Caki2 (cell line): ENCODE measurements around the gene ADAP2. TPM values are rescaled to one million over a fixed set of nuclear protein-coding genes. Genes with fewer than 3 reads are reported as not detected.
"Not testable (repeated sequence)": the region's sequence is repeated elsewhere in the genome, so short reads cannot be mapped to it uniquely, and the experiment has no call there.

Experiments
- DNase-seq: peaks from one replicate; pipeline ENCODE4 v3.0.0-alpha.2; 2015; ENCODE audit warnings: low read depth
- in situ Hi-C: cut with HindIII; loops from 2 replicates; pipeline ENCODE4 v1.10.0; 2016; ENCODE audit warnings: low sequenced_read_pairs, low pct_unique_long_range_greater_than_20kb, mixed read lengths
- total RNA-seq: library from RNA; depleted of rRNA; stranded (reverse); fragments of >200 nt; shearing (Covaris generic); gene quantifications from 2 replicates; pipeline ENCODE4 v1.2.3, GENCODE V29; 2014; ENCODE audit warnings: low replicate concordance

Gene ADAP2
- total RNA-seq, 1 experiment from 2014 or later: 15.5 TPM

DNA sequence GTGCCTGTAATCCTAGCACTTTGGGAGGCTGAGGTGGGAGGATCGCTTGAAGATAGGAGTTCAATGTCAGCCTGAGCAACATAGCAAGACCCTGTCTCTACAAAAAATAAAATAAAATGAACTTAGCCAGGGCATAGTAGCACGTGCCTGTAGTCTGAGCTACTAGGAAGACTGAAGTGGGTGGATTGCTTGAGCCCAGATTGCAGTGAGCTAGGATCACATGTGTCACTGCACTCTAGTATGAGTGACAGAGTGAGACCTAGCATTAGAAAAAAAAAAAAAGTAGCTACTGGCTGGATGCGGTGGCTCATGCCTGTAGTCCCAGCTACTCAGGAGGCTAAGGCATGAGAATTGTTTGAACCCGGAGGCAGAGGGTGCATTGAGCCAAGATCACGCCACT, 6.0 kb downstream of the ADAP2 start:
- DNase-seq: no peak
- in situ Hi-C loops: no loop called here

DNA sequence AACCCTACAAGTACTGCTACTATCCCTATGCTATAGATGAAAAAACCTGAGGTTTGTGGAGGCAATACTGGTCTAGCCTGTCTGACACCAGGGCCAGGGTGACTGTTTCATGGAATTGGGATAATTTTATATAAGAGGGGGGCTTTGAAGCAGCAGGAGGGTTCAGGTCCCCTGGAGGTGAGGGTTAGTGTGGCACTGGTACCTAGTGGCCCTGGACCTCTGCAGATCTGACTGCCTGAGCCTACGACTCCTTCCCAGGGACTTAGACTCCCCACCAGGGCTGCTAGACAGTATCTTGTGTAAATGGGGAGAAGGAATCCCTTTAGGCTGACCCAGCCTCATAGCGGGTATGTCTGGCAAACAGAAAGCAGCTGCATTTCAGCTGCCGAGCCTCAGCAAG, 6.8 kb downstream of the ADAP2 start:
- in situ Hi-C loops: no loop called here
- DNase-seq: no peak

DNA sequence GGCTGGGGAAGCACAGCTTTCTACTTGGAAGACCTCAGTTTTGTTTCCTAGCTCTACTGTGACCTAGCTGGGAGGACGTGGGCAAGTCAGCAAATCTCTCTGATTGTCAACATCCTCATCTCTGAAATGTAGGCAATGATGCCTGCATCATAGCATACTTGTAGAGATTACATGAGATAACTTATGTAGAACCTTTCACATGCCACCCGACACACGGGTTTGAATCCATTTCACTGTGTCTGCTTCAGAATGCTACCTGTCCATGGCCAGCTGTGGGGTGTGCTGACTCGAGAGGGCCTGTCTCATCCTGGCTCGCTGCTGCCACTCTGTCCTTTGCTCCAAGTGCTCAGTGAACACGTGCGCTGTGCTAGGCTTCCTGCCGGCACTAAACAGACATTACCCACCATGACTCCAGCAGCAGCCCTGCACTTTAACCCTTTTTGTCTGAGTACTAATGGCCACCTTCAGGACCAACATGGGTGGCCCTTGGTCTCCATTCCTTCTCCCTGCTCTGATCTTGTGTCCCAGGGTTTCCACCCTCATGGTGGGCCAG, 7.4 kb downstream of the ADAP2 start:
- in situ Hi-C loops: no loop called here
- no peak for DNase-seq

DNA sequence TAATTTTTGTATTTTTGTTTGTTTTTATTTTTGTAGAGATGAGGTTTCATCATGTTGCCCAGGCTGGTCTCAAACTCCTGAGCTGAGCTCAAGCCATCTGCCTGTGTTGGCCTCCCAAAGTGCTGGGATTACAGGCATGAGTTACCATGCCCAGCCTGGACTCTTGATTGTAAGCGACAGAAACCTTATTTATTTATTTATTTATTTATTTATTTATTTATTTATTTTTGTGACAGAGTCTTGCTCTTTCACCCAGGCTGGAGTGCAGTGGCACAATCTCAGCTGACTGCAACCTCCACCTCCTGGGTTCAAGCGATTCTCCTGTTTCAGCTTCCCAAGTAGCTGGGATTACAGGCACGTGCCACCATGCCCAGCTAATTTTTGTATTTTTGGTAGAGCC, 8.1 kb downstream of the ADAP2 start:
- in situ Hi-C loops: not testable (repeated sequence)

DNA sequence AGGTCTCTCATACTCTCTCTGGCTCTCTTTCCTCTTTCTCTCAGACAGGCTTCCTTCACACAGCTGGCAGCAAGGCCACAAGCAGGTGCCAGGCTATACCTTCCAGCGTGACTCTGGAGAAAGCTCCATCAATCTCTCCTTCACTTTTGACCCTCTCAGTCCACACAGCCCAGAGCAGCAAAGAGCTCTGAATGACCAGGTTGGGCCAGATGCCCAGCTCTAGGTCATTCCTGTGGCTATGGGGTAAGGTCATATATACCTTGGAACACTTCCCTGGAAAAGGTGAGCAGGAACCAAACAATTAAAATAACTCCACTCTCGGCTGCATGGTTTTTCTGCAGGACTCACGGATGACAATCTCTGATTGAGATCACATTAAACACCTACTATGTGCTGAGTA, 8.8 kb downstream of the ADAP2 start:
- DNase-seq: no peak
- in situ Hi-C loops: no loop called here

More for the DNA sequence above, 8.1 kb downstream of the ADAP2 start:
- not testable (repeated sequence) for DNase-seq

DNA sequence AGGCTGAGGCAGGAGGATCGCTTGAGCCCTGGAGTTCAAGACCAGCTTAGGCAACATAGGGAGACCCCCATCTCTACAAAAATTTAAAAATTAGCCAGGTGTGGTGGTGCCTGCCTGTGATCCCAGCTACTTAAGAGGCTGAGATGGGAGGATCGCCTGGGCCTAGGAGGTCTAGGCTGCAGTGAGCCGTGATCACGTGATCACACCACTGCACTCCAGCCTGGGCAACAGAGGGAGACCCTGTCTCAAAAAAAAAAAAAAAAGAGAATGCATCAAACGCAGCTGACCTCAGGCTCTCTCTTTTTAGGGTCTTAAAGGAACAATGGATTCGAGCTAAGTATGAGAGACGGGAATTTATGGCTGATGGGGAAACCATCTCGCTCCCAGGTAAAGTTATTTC, 9.8 kb downstream of the ADAP2 start:
- DNase-seq, in situ Hi-C loops: not testable (repeated sequence)

DNA sequence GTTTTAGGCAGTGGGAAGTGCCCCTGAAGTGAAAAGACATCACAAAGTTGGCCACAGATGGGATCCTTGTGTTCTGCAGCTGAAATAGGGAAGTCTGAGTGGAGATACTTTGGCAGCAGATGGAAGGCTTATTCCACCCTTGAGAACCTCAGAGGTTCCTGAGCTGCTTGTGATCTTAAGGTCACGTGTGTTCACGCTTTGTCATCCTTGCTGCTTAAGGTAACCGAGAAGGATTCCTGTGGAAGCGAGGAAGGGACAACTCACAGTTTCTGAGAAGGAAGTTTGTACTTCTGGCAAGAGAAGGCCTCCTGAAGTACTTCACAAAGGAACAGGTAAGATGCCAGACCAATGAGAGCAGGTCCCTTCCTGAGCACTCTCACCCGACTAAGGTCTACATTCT, 12.2 kb downstream of the ADAP2 start:
- in situ Hi-C loops: no loop called here

DNA sequence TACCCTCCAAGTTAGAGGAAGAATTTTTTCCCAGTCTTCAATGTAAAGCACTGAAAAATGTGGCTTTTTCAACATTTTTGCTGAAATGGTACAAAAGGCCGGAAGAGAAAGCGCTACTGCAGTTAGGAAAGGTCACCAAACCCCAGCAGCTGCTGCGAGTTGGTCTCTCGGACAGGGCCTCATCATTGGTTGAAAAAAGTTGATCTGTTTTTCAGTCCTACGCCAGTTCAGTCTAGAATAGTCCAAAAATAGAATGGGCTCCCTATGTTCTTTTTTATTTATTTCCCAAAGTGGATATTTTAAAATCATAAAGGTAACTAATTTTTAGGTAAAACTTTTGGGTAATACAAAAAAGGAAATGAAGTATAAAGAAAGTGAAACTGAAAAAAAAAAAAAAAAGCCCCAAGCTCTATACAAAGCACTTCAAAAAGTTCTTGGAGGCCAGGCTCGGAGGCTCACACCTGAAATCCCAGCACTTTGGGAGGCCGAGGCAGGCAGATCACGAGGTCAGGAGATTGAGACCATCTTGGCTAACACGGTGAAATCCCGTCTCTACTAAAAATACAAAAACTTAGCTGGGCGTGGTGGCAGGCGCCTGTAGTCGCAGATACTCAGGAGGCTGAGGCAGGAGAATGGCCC, 17.4 kb downstream of the ADAP2 start:
- no peak for DNase-seq
- in situ Hi-C loops: no loop called here

More for the DNA sequence above, 12.2 kb downstream of the ADAP2 start:
- DNase-seq: no peak

DNA sequence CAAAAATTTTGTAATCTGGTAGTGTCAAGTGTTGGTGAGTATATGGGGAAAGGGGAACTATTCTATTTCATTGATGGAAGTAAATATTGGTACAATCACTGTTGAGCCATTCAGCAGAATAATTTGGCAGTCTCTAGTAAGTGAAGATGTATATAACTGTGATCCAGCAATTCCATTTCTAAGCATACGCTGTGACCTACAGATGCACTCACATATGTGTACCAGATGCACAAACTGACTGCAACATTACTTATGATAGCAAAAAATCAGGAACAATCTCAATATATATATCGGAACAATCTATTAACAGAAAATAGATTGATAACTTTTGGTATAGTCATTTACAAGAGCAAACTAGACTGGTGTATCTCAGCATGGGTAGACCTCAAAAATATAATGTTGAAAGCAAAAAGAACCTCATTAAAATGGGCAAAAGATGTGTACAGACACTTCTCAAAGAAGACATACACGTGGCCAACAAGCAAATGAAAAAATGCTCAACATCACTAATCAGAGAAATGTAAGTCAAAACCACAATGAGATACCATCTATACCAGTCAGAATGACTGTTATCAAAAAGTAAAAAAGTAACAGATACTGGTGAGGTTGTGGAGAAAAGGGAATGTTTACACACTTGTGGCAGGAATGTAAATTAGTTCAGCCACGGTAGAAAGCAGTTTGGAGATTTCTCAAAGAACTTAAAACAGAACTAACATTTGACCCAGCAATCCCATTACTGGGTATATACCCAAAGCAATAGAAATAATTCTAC, 20.7 kb downstream of the ADAP2 start:
- in situ Hi-C loops: no loop called here
- DNase-seq: peak; percentile 83

DNA sequence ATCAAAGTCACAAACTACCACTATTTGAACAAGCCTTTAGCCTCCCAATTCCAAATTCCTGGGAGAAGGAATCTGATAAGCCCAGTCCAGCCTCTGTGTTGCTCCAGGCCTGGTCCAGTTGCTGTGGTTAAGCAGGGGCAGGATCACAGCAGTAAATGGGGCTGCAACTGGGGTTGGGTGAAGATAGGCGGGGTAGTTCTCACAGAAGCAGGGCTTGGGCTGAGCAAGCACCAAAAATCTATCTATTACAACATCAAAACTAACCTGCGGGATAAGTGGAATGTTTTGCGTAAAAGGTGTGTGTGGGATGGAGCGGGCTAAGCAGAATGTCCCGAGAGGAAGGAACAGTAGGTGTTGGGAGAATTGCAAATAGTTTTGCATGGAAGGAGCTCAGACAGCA, 26.1 kb downstream of the ADAP2 start:
- in situ Hi-C loops: no loop called here

DNA sequence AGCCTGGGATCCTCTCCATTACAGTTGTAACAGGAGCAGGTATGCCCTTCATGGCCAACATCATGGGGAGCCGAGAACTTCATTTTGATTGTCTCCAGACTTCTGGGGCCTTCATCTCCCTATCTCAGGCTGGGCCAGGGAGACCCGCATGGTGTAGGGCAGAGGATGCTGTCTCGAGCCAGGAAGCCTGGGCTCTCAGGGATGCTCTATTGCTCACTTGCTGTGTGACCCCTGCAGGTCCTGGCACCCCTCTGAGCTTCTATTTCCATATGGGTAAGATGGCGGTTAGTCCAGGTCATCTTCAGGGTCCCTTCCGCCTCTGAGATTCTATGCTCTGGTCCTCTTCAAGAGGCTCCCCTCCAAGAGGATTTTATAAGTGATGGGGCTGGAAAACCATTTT, 28.4 kb downstream of the ADAP2 start:
- DNase-seq: no peak
- in situ Hi-C loops: no loop called here

More for the DNA sequence above, 26.1 kb downstream of the ADAP2 start:
- no peak for DNase-seq

DNA sequence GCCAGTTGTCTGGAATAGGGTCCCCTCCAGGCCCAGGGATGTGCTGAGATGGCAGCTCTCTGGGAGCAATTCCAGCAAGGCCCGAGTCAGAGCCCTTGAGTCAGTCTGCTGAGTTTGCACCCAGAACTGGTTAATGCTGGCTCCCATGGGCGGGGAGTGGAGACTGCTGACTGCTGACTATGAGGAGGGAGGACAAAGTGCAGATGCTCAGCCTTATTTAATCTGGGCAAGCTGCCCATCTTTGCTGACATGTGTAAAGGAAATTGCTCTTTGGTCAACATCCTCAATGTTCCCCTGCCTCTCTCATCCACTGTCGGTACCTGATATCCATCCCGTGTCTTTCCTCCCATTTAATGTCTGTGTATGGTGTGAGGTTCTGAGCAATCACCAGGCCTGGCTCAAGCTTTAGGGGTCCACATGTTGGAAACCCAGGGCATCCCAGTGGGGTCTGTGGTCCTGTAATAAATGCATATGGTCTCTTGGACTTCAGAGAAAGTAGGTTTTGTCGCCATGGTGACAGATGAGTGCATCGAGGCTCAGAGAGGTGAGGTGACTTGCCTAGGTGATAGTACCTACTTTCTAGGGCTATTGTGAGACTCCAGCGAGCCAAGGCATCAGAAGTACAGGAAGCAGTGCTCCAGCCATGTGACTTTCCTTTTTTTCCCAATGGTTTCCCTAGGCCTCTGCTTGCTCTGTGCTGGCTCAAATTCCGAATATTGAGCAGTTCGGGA, 29.1 kb downstream of the ADAP2 start:
- peak; percentile 73 for DNase-seq
- in situ Hi-C loops: no loop called here

DNA sequence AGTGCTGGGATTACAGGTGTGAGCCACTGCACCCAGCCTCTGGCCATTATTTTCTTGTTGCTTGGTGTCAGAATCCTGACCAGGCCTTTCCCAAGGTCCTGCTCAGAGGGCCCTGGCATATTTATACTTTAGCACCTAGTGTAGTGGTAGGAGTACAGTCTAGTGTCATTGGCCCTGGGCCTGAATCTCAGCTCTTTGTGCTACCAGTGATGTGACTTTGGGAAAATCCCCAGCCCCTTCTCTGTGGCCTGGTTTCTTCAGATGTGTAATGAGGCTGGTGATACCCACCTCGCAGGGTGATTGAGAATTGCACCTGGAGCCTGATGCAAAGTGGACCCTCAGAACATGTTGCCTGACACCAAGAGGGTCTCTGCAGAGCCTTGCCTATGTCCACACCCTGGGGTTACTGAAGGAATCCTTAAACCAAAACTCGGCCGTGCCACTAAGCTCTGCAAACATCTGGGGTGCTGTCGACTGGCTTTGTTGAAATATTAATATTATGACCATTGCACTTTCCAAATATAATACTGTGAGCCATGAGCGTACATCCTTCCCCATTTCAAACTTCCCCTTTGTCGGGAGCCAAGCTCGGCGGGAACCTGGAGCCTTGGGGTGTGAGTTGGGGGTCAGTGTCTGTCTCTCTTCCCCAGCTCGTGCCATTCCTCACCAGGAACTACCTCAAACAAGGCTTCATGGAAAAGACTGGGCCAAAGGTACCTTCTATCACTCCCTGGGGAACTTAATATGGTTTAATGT, 31.1 kb downstream of the ADAP2 start:
- DNase-seq: no peak
- in situ Hi-C loops: no loop called here

DNA sequence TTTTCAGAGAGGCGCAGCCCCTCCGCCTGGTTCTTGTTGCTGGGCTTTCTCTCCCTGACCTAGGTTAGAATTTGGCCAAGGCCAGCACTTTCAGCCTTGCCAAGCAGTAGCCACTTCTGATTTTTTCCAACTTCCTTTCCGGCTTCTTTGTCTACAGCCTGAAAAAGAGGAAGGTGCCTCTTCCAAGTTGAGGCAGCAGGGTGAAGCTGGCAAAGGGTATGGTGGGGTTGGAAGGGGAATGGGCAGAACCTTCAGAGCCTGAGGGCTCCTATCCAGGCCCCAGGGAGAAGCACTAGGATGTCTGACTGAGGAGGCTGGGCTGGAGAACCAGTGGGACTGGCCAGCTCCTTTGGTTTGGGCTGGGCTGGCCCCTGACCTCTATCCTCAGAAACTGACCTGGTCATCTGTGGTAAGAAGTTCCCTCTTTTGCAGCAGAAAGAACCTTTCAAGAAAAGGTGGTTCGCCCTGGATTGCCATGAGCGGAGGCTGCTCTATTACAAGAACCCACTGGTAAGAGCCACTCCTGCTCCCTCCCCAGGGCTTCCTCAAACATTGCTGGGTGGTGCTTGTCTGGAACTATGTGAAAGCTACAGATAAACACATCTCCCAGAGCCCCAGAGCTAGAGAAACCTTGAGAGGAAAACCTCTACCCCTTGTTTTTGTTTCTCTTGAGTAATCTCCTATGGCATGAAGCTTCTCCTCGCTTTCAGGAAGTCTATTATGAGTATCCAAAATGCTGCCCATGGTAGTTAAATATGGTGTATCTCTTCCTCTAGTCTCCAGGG, 32.5 kb downstream of the ADAP2 start:
- in situ Hi-C loops: no loop called here
- no peak for DNase-seq

DNA sequence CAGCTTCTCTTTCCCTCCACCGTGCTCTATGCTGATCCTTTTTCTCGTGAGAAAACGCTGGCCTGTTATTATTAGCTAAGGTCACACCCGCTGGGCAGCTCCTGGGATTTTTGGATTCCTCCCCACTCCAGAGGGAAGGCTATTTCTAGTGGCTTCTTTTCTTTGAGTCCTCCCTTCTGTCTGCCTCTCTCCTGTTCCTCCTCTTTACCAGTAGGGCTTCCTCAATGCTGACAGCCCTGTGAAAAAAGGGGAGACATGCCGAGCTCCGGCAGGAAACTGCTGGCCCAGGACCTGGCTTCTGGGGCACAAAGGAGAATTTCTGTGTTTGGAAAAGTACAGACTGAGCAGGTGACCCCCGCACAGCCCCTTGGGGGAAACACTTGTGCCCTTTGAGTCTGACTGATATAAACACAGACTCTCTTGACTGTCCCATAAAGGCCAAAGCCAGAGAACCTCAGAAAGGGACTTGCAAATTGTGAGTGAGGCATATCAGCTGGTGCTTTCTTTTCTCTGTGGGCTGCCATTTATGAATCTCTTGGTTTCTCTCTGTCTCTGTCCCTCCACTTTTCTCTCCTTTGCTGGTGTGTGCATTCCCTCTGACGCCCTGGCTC, 35.1 kb downstream of the ADAP2 start:
- DNase-seq: no peak
- in situ Hi-C loops: no loop called here

DNA sequence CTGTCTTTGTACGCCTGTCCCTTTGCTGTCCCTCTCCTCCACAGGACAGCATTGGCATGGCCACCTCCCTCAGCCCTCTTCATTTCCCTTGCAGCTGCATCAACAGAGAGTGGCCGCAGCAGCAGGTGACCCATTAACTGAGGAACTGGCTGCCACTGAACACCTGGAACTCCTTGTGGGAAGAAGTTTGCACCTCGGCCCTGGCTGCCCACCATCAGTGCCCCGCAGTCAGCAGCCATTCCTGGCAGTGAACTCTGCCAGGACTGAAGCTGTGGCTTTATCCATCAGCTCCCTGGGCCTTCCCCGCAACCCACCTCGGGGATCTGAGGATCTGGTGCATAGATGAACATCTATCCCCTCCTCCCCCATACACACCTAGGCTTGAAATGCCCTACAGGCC, 36.0 kb downstream of the ADAP2 start:
- in situ Hi-C loops: no loop called here

DNA sequence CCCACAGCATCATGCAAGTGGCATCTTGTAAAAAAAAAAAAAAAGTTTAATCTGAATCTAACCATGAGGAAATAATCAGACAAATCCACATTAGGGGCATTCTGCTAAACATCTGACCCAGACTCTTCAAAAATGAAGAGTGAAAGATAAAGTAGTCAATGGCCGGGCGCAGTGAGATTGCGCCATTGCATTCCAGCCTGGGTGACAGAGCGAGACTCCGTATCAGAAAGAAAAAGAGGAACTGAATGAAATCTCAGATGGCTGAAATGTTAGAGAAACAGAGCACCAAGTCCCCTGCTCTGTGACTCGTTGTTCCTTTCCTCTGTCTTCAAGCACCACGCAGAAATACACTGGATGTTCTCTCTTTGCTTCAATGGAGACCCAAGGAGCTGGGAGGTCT, 36.4 kb downstream of the ADAP2 start:
- in situ Hi-C loops: no loop called here
- no peak for DNase-seq

More for the DNA sequence above, 36.0 kb downstream of the ADAP2 start:
- no peak for DNase-seq
